RPMI7951 (cell line): ENCODE measurements around the gene HNRNPL. TPM values are rescaled to one million over a fixed set of nuclear protein-coding genes. Genes with fewer than 3 reads are reported as not detected.
"Not testable (repeated sequence)": the region's sequence is repeated elsewhere in the genome, so short reads cannot be mapped to it uniquely, and the experiment has no call there.

Experiments used
- DNase-seq: peaks from one replicate; pipeline ENCODE4 v3.0.0-alpha.2; 2012; ENCODE audit warnings: low read depth
- total RNA-seq: library from RNA; depleted of rRNA; stranded (reverse); fragments of >200 nt; shearing (Covaris generic); gene quantifications from 2 replicates; pipeline ENCODE4 v1.2.3, GENCODE V29; 2014; rRNA removed

The HNRNPL gene
- total RNA-seq, 1 experiment from 2014 or later: 229 TPM

DNA sequence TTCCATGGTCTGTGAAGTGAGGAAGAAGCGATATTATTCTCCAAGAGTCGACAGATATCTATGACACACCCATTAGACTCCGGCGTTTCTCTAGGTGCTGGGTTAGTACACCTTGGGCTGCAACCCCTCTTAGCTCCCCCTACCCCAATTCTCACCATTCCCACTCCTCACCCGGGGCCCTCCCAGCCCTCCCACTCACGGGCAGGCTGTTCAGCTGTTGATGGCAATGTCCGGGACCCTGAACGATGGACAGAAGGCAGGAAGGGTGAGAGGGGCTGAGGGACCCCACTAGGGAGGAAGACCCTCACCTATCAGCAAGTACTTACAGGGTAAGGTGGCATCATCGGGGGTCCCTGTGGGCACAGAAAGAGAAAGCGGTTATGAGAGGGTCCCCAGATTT is 46.2 kb downstream of the HNRNPL start:
- no peak for DNase-seq

DNA sequence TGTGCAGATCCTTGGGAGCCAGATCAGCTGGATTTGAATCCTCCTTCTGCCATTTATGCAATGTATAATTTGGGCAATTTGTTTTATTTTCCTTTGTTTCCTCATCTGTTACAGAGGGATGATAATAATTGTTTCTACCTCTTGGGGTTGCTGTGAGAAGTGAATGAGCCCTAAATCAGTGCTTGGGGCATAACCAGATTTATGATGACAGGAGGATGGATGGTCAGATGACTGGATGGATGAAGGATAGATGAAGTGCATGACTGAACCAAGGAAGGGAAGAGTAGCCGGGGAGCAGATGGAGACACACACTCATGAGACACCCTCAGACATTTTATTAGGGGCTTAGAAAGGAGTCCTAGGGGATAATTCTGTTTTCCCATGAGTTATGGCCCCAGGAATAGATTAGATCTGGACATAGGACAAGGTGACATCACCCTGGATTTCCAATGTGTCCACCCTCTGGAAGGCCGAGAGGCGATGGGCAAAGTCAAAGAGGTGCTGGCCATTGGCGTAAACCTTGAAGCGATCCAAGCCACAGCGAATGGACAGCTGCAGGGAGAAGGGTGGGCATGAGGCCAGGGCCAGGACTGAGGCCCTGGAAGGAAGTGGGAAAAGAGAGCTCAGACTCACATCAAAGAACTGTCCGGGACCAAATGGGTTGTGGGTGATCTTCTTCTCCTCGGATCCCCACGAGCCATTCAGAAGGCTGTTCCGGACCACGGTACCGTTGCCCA is 48.3 kb downstream of the HNRNPL start:
- DNase-seq: no peak

DNA sequence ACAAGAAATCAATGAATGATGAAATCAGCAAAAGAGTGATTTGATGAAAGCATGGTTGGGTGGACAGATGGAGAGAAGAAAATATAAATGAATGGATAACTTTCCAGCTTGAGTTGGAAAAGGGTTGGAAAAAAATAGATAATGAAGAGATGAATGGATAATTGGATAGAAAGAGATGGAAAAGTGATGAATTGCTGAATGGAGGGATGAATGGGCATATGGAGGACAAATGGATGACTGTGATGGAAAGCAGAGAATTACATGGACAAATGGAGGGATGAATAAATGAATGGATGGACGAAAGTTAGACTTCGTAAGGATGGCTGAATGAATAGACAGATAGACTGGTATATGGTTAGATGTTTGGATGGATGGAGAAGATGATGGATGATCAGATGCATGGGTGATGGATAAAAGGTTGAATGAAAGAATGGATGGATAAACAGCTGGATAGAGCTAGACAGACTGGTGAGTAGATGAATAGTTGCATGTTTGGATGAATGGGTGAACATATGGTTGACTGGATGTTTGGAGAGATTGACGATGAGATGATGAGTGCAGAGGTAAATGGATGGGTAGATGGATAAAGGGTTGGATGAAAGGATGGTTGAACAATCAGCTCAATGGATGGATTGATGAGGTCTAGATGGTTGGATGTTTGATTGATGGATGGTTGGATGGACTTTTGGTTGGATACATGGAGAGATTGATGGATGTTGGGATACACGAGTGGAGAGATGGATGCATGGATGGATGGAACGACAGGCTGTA is 49.0 kb downstream of the HNRNPL start:
- no peak for DNase-seq

DNA sequence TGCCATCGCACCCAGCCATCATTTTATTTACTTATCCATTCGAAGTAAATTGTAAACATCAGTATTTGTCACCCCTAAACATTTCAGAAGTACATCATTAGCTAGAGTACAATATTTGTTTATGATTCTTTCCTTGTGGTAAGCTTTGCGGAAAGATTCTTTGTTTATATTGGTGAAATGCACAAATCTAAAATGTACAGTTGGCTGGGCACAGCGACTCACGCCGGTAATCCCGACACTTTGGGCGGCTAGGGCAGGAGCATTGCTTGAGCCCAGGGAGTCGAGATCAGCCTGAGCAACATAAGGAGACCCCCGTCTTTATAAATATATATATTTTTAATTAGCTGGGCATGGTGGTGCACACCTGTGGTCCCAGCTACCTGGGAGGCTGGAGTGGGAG is 50.7 kb downstream of the HNRNPL start:
- DNase-seq: no peak

DNA sequence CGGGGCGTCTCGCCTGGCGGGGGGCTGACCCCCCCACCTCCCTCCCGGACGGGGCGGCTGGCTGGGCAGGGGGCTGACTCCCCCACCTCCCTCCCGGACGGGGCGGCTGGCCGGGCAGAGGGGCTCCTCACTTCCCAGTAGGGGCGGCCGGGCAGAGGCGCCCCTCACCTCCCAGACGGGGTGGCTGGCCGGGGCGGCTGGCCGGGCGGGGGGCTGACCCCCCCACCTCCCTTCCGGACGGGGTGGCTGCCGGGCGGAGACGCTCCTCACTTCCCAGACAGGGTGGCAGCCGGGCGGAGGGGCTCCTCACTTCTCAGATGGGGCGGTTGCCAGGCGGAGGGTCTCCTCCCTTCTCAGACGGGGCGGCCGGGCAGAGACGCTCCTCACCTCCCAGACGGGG is 52.0 kb downstream of the HNRNPL start:
- not testable (repeated sequence) for DNase-seq

DNA sequence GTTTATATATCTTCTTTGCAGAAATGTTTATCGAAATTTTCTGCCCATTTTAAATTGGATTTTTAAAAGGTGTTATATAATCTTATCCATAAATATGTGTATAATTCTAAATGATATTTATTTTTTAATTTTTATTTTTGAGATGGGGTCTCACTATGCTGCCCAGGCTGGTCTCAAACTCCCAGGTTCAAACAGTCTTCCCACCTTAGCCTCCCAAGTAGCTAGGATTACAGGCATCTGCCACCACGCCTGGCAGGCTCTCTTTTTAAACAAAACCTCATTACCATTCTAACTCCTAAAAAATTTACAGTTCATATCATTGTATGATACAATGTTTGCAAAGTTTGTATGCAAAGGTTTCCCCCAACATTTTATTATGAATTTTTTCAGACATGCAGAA is 53.6 kb downstream of the HNRNPL start:
- no peak for DNase-seq

DNA sequence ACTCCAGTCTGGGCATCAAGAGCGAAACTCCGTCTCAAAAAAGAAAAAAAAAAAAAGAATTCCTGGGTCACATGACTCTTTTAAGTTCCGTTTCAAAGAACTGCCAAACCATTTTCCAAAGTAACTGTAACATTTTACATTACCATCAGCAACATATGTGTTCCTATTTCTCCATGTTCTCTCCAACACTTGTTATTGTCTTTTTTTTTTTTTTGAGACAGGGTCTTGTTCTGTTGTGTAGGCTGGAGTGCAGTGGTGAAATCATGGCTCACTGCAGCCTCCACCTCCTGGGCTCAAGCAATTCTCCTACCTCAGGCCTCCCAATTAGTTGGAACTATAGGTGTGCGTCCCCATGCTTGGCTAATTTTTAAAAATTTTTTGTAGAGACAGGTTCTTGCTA is 54.2 kb downstream of the HNRNPL start:
- DNase-seq: no peak

DNA sequence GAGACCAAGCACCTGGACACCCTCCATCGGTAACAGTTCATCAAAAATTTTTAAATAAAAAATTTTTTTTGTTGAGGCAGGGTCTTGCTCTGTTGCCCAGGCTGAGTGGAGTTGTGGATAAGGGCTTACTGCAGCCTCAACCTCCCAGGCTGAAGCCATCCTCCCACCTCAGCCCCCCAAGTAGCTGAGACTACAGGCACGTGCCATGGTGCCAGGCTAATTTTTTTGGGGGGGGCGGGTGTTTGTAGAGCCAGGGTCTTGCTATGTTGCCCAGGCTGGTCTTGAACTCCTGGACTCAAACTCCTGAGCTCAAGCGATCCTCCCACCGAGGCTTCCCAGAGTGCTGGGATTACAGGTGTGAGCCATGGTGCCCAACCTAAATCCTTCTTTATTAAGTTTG is 56.1 kb downstream of the HNRNPL start:
- DNase-seq: no peak

DNA sequence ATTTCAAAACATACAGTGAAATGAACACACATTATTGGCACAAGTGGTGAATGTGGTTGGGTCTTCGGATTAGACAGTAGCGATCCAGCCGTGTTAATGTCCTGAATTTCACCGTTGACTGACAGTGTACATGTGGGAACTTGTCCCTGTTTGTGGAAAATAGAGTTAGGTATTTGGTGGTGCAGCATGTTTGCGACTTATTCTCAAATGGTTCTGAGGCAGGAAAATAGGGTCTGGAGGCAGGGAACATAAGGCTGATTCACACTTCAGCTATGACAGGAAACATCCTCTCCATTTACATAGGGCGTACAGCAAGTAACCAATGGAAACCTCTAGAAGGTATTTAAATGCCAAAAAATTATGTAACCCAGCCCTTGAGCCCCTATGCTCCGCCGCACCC is 56.6 kb downstream of the HNRNPL start:
- DNase-seq: no peak

DNA sequence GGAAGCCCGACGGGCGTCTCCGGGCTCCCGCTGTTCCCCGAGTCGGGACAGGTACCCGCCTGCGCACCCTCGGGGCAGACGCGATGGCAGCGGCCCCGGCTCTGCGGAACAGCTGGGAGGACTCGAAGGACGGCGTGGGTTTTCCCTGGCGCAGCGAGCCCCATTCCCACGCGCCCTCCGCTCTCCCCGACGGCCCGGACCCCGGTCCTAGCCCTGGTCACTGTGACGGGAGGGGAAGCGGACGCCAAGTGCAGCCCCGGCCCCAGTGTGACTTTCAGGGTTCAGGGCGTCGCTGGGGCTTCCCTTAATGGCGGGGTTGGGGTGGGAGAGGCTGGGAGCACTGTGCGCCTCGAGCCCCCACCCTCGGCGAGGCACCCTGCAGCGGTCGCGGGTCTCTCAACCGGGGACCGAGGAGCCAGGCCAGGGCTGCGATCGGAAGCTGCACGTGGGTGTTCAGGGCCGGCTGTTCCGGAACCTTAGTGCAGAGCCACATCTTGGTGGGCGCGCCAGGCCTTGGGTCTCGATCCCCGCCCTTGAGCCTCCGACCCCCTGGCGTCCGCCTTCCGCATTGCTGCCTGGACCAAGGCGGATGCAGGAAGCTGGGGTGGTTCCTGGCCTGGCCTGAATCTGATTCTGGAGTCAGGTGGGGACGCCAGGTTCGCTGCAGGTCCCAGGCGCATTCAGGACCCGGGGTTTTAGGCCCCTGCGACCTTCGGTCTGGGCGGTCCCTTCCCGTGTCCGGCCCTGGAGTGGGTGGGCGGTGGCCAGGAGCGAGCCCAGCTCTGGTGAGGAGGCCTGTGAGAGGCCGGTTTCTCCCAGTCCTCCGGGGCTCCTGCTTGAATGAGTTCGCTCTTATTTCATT is 57.3 kb downstream of the HNRNPL start:
- DNase-seq: no peak

DNA sequence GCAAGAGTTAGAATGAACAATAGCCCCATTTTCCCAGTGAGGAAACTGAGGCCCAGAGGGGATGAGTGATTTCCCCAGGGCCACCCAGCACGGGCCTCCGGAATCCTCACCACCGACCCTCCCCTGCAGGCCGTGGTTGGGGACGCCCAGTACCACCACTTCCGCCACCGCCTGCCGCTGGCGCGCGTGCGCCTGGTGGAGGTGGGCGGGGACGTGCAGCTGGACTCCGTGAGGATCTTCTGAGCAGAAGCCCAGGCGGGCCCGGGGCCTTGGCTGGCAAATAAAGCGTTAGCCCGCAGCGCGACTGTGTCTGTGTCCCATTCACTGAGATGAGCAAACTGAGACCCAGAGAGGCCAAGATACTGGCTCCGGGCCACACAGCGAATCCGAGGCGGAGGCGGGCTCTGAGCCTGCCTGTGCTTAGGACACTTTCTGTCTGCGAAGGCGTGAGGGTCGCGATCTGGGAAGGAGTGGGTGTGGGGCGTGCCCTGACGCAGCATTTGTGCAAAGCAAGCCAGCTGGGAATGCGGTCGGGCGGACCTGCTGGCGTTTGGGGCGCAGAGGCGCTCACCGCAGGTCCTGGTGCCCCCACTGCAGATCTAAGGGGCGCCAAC is 58.2 kb downstream of the HNRNPL start:
- not testable (repeated sequence) for DNase-seq

DNA sequence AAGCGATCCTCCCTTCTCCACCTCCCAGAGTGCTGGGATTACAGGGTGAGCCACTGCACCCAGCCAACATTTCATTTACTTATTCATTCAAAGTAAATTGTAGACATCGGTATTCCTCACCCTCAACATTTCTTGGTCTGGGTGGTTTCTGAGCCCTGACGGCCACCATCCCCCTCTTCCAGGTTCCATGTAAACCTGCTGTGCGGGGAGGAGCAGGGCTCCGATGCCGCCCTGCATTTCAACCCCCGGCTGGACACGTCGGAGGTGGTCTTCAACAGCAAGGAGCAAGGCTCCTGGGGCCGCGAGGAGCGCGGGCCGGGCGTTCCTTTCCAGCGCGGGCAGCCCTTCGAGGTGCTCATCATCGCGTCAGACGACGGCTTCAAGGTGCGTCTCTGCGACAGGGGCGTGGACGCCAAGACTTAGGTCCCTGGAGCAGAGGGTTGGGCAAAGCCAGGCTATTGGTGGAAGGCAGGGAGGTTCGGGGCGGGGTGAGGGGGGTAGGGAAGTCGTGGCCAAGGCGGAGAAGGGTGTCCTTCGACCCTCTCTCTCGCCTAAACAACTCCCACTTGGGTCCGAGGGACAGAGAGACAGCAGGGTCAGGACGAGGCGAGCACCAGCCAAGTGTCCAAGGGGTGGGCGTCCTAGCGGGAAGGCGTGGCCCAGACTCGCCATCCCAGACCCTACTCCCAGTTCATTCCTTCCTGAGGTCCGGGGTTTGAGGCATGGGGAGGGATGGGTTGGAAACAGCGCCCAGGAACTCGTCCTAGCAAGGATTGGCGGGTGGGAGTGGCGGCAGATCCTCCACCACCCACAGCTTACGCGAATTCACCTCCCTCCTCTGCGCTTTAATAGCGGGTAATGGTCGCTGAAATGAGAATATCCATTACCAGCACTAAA is 59.0 kb downstream of the HNRNPL start:
- DNase-seq: not testable (repeated sequence)

DNA sequence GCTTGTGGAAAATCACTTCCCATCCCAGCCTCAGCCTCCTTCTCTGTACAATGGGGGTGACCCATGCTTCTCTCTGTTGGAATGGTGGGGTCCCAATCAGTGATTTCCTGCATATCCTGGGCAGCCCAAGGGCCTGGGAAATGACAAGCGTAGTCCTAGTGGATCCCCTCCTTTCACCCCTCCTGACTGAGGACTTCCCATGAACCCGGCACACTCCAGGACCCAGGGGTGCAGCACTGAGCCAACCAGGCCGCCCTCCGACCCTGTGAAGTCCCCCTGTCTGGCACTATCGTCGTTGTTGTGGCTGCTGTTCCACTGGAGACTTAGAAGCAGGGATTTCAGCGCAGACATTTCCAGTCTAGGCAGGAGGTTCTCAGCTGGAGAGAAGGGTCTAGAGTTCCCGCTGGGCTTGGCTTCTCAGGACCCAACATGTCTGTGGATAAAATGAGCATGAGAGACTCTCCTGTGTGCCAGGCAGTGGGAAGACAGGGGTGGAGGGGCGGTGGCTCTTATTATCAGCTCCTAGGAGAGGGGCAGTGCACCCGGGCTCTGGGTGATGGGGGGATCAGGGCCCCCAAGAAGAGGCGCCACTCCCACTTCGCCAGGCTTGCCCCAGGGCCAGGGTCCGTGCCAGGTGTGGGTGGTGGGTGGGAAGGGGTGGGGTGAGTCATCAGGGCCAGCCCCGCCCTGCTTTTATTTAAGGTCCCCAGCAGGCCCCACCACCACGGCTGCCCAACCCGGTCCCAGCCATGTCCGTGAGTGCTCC is 61.1 kb downstream of the HNRNPL start, which contains the start of gene LGALS7B:
Gene LGALS7B (plus strand): TSS at position 723 of the 766 bp plus-strand sequence. CDS start 27 bp downstream, at position 750.
- DNase-seq: no peak

DNA sequence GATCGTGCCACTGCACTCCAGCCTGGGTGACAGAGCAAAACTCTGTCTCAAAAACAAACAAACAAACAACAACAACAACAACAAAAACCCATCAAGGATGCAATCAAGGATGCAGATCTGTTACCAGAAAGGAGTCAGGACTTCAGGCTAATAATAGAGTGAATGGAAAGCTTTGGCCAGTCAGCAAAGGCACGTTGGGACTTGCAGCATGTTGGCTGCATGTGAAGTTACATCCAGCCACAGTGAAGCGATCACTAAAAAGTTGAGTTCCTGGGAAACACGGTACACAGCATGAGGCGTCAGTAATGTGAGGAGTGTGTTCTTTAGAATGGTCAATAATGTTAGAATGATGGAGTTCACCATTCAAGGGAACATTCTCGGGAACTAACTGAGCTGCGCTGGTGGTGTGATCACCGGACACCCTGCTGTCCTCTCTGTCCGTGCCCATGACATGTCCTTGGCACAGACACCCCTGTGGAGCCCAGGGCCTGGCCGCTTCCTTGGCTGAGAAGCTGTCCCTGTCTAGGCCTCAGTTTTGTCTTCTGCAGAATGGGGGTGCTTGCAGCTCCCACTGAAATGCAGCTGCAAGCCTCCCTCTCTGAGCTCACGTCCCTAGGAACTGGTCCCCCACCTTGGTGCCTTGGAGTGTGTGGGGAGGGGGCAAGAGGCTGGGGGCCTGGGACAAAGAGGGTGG is 63.1 kb downstream of the HNRNPL start:
- DNase-seq: no peak

Other genes starting within 250 kb of the HNRNPL start
- 0.39 TPM in 1 of 2 replicates, not detected in the other for gene MAP4K1, start 232.0 kb downstream of the HNRNPL start, total RNA-seq
- gene EIF3K, start 230.8 kb downstream of the HNRNPL start, total RNA-seq: 689 and 728 TPM in 2 replicates
- 306 and 358 TPM in 2 replicates for gene ACTN4, start 202.3 kb downstream of the HNRNPL start, total RNA-seq
- not detected in 2 replicates for gene CAPN12, start 105.5 kb downstream of the HNRNPL start, total RNA-seq
- not detected in 2 replicates for gene LGALS7, start 76.5 kb downstream of the HNRNPL start, total RNA-seq
- gene LGALS7B, start 60.8 kb downstream of the HNRNPL start, total RNA-seq: not detected in 2 replicates
- gene LGALS4, start 37.0 kb downstream of the HNRNPL start, total RNA-seq: not detected in 2 replicates
- gene ECH1, start 18.2 kb downstream of the HNRNPL start, total RNA-seq: 34.5 and 40.8 TPM in 2 replicates
- 4.6 and 5.1 TPM in 2 replicates for gene RINL, start 28.3 kb upstream of the HNRNPL start, total RNA-seq
- gene SIRT2, start 49.6 kb upstream of the HNRNPL start, total RNA-seq: 102 and 104 TPM in 2 replicates
- 21.0 and 25.1 TPM in 2 replicates for gene NFKBIB, start 50.0 kb upstream of the HNRNPL start, total RNA-seq
- gene CCER2, start 62.2 kb upstream of the HNRNPL start, total RNA-seq: not detected in 2 replicates
- 11.5 and 17.3 TPM in 2 replicates for gene SARS2, start 80.8 kb upstream of the HNRNPL start, total RNA-seq
- gene MRPS12, start 81.0 kb upstream of the HNRNPL start, total RNA-seq: 56.4 and 61.2 TPM in 2 replicates
- gene FBXO17, start 125.8 kb upstream of the HNRNPL start, total RNA-seq: 12.5 and 22.1 TPM in 2 replicates
- 0.10 TPM in 1 of 2 replicates, not detected in the other for gene FBXO27, start 182.6 kb upstream of the HNRNPL start, total RNA-seq
- gene ACP7, start 234.4 kb upstream of the HNRNPL start, total RNA-seq: 0.10 TPM in 1 of 2 replicates, not detected in the other